BLaER1 (cell line): ENCODE data around the gene PDCD10.

Experiments
- H3K27ac ChIP-seq: shearing (Covaris generic); formaldehyde crosslinking; 2 replicates; pipeline ENCODE4 v1.8.1; 2022
- H3K27me3 ChIP-seq: shearing (Covaris generic); formaldehyde crosslinking; 2 replicates; pipeline ENCODE4 v1.8.1; 2022
- H3K36me3 ChIP-seq: shearing (Covaris generic); formaldehyde crosslinking; 2 replicates; pipeline ENCODE4 v1.8.1; 2022
- H3K4me1 ChIP-seq: shearing (Covaris generic); formaldehyde crosslinking; 2 replicates; pipeline ENCODE4 v1.8.1; 2022
- H3K4me2 ChIP-seq: shearing (Covaris generic); formaldehyde crosslinking; 2 replicates; pipeline ENCODE4 v1.8.1; 2022
- H3K4me3 ChIP-seq: shearing (Covaris generic); formaldehyde crosslinking; 2 replicates; pipeline ENCODE4 v1.8.1; 2022
- H3K9ac ChIP-seq: shearing (Covaris generic); formaldehyde crosslinking; 2 replicates; pipeline ENCODE4 v1.8.1; 2022
- H3K9me3 ChIP-seq: shearing (Covaris generic); formaldehyde crosslinking; 2 replicates; pipeline ENCODE4 v1.8.1; 2022
- H4K20me1 ChIP-seq: shearing (Covaris generic); formaldehyde crosslinking; 2 replicates; pipeline ENCODE4 v1.8.1; 2022
- Cebpa-rat ChIP-seq: shearing (Covaris generic); IDR thresholded peaks from 2 replicates; pipeline ENCODE4 v1.8.1; 2022

The PDCD10 gene

GRCh38 chr3:167718582-167718981, 16.1 kb downstream of the PDCD10 start:
- Histone ChIP-seq H3K9ac (no peak overlapping the region), H3K4me2 (no peak overlapping the region), H3K27ac (no peak overlapping the region), H3K27me3 (no peaks in the 10 kb centered on the region), H4K20me1 (peaks cover 67% of the 10 kb centered on the region), H3K9me3 (peaks cover 5% of the 10 kb centered on the region; the same call in 1 of the 2 replicates), H3K4me1 (no peaks in the 10 kb centered on the region), H3K4me3 (no peak overlapping the region), H3K36me3 (peaks cover 74% of the 10 kb centered on the region)
- no peak for TF ChIP-seq Cebpa-rat

DNA sequence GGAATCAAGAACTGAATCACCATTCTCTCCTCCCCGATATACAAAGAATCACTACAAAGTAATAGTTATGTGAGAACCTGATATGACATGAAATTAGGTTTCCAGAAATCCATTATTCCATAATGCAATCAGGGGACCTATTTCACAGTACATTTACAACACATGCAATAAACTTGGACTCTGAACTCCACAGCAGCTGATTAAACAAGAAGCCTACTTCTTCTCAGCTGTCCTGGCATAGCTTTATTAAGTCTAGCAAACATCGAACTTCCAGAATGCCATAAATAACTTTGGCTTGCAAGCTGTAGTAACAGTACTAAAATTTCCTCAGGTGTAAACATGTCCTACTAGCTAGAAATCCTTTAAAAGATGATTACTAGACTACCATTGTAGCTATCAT, 17.8 kb downstream of the PDCD10 start:
- no peak for TF ChIP-seq Cebpa-rat
- no peak overlapping the region for H3K27ac ChIP-seq
- H3K36me3 ChIP-seq, result peaks cover 68% of the 10 kb centered on the region
- no peaks in the 10 kb centered on the region for H3K4me1 ChIP-seq
- H4K20me1 ChIP-seq, result peaks cover 62% of the 10 kb centered on the region
- H3K9me3 ChIP-seq, result peaks cover 5% of the 10 kb centered on the region; the same call in 1 of the 2 replicates
- no peak overlapping the region for H3K4me2 ChIP-seq
- H3K4me3 ChIP-seq, result no peak overlapping the region
- no peaks in the 10 kb centered on the region for H3K27me3 ChIP-seq
- H3K9ac ChIP-seq, result no peak overlapping the region

- Histone ChIP-seq H3K27ac (no peak overlapping the region), H3K4me1 (no peaks in the 10 kb centered on the region), H3K9ac (no peak overlapping the region), H3K4me3 (no peak overlapping the region), H3K27me3 (no peaks in the 10 kb centered on the region), H3K4me2 (no peak overlapping the region), H3K36me3 (peaks cover 75% of the 10 kb centered on the region), H4K20me1 (peaks cover 56% of the 10 kb centered on the region), H3K9me3 (no peaks in the 10 kb centered on the region; the same call in 1 of the 2 replicates)
- TF ChIP-seq Cebpa-rat, result no peak
Observed at GRCh38 chr3:167714871-167715270, 19.8 kb downstream of the PDCD10 start.

DNA sequence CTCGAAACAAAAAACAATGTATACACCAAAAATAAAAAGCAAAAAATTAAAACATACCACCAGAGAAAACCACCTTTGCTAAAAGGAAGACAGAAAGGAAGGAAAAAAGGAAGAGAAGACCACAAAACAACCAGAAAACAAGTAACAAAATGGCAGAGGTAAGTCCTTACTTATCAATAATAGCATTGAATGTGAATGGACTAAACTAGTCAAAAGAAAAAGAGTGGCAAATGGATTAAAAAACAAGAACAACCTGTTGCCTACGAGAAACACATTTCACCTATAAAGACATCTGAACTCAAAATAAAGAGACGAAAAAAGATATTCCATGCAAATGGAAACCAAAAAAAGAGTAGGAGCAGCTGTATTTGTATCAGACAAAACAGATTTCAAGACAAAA, 22.2 kb downstream of the PDCD10 start:
- Histone ChIP-seq H3K4me3 (no peak overlapping the region), H3K27ac (no peak overlapping the region), H4K20me1 (peaks cover 64% of the 10 kb centered on the region), H3K36me3 (peaks cover 75% of the 10 kb centered on the region), H3K27me3 (no peaks in the 10 kb centered on the region), H3K4me2 (no peak overlapping the region), H3K9me3 (no peaks in the 10 kb centered on the region; the same call in 1 of the 2 replicates), H3K4me1 (no peaks in the 10 kb centered on the region), H3K9ac (no peak overlapping the region)
- no peak for TF ChIP-seq Cebpa-rat

DNA sequence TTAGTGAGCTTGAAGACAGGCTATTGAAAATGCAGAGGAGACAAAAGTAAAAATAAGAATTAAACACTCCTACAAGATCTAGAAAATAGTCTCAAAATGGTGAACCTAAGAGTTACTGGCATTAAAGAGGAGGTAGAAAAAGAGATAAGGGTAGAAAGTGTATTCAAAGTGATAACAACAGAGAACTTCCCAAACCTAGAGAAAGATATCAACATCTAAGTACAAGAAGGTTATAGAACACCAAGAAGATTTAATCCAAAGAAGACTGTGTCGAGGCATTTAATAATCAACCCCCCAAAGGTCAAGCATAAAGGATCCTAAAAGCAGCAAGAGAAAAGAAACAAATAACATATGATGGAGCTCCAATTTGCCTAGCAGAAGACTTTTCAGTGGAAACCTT, 23.3 kb downstream of the PDCD10 start:
- peaks cover 73% of the 10 kb centered on the region for H4K20me1 ChIP-seq
- peaks cover 80% of the 10 kb centered on the region for H3K36me3 ChIP-seq
- H3K4me2 ChIP-seq, result no peak overlapping the region
- no peaks in the 10 kb centered on the region; the same call in 1 of the 2 replicates for H3K9me3 ChIP-seq
- no peak overlapping the region for H3K27ac ChIP-seq
- no peaks in the 10 kb centered on the region for H3K27me3 ChIP-seq
- H3K4me3 ChIP-seq, result no peak overlapping the region
- no peak for TF ChIP-seq Cebpa-rat
- H3K4me1 ChIP-seq, result no peaks in the 10 kb centered on the region
- H3K9ac ChIP-seq, result no peak overlapping the region

- H4K20me1 ChIP-seq, result peaks cover 74% of the 10 kb centered on the region
- no peak overlapping the region for H3K9ac ChIP-seq
- no peak overlapping the region for H3K4me2 ChIP-seq
- H3K27me3 ChIP-seq, result no peaks in the 10 kb centered on the region
- no peaks in the 10 kb centered on the region for H3K4me1 ChIP-seq
- H3K36me3 ChIP-seq, result peaks cover 79% of the 10 kb centered on the region
- H3K4me3 ChIP-seq, result no peak overlapping the region
- H3K27ac ChIP-seq, result no peak overlapping the region
- no peak for TF ChIP-seq Cebpa-rat
- no peaks in the 10 kb centered on the region for H3K9me3 ChIP-seq
Observed at GRCh38 chr3:167710552-167710951, 24.1 kb downstream of the PDCD10 start.

- Histone ChIP-seq H4K20me1 (peaks cover 65% of the 10 kb centered on the region), H3K27ac (no peak overlapping the region), H3K4me3 (no peak overlapping the region), H3K36me3 (peaks cover 72% of the 10 kb centered on the region), H3K9ac (no peak overlapping the region), H3K4me1 (no peaks in the 10 kb centered on the region), H3K27me3 (no peaks in the 10 kb centered on the region), H3K9me3 (no peaks in the 10 kb centered on the region), H3K4me2 (no peak overlapping the region)
- no peak for TF ChIP-seq Cebpa-rat
Observed at GRCh38 chr3:167709690-167710089, 25.0 kb downstream of the PDCD10 start.

DNA sequence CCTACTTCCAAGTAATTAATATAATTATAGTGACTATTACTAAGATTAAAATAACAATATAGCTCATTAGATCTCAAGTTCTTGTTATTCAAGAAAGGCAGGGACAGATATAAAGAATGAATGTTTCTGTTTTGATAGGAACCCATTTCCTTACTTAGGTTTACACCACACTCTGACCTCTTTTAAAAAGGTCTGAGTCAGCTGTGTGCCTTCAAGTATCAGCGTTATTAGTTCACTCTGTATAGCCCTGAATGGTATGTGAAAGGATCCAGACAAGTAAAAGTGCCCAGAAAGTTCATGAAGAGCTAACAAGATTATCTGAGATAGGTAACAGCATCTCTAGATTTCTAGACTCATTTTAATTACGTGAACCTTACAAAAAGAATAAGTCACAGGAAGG, 28.9 kb downstream of the PDCD10 start:
- no peak overlapping the region for H3K4me2 ChIP-seq
- peaks cover 39% of the 10 kb centered on the region; the same call in 1 of the 2 replicates for H4K20me1 ChIP-seq
- no peak overlapping the region for H3K27ac ChIP-seq
- no peak for TF ChIP-seq Cebpa-rat
- H3K4me3 ChIP-seq, result no peak overlapping the region
- H3K4me1 ChIP-seq, result no peaks in the 10 kb centered on the region
- H3K9ac ChIP-seq, result no peak overlapping the region
- H3K36me3 ChIP-seq, result peaks cover 78% of the 10 kb centered on the region
- H3K27me3 ChIP-seq, result no peaks in the 10 kb centered on the region
- H3K9me3 ChIP-seq, result no peaks in the 10 kb centered on the region

- H3K27ac ChIP-seq, result no peak overlapping the region
- H3K36me3 ChIP-seq, result peaks cover 60% of the 10 kb centered on the region
- H4K20me1 ChIP-seq, result peaks cover 27% of the 10 kb centered on the region
Observed at GRCh38 chr3:167700926-167701325, 33.8 kb downstream of the PDCD10 start.

GRCh38 chr3:167700046-167700445, 34.6 kb downstream of the PDCD10 start:
- Histone ChIP-seq H4K20me1 (peaks cover 24% of the 10 kb centered on the region; the same call in 1 of the 2 replicates), H3K9ac (no peak overlapping the region), H3K9me3 (no peaks in the 10 kb centered on the region), H3K36me3 (peaks cover 66% of the 10 kb centered on the region), H3K4me1 (no peaks in the 10 kb centered on the region), H3K27me3 (no peaks in the 10 kb centered on the region), H3K4me3 (no peak overlapping the region), H3K4me2 (no peak overlapping the region), H3K27ac (no peak overlapping the region)
- TF ChIP-seq Cebpa-rat, result no peak

More at GRCh38 chr3:167700926-167701325, 33.8 kb downstream of the PDCD10 start:
- no peaks in the 10 kb centered on the region for H3K4me1 ChIP-seq
- no peak overlapping the region for H3K4me2 ChIP-seq
- no peaks in the 10 kb centered on the region for H3K9me3 ChIP-seq
- no peak overlapping the region for H3K9ac ChIP-seq
- H3K27me3 ChIP-seq, result no peaks in the 10 kb centered on the region
- no peak overlapping the region for H3K4me3 ChIP-seq
- no peak for TF ChIP-seq Cebpa-rat

DNA sequence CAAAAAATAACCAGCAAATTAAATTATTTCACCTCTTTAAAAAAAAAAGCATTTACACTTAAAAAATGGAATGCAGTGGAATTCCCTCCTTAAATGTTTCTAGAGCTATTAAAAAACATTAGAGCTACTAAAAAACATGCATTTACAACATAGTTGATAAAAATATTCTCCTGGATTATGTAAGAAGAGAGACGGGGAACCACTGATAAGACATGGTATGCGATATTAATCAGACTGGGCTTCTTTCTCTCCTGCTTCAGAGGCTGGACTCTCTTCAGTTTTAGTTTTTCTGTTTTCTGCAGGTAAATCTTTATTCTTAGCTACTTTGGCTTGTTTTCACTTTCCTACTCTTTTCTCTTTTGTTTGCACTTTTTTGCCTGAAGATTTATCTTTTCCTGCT, 40.6 kb downstream of the PDCD10 start:
- H4K20me1 ChIP-seq, result peaks cover 27% of the 10 kb centered on the region
- no peak overlapping the region for H3K4me3 ChIP-seq
- H3K27me3 ChIP-seq, result no peaks in the 10 kb centered on the region
- H3K9me3 ChIP-seq, result no peaks in the 10 kb centered on the region
- no peak overlapping the region for H3K27ac ChIP-seq
- no peak overlapping the region for H3K9ac ChIP-seq
- H3K4me2 ChIP-seq, result no peak overlapping the region
- peaks cover 41% of the 10 kb centered on the region for H3K4me1 ChIP-seq
- peaks cover 52% of the 10 kb centered on the region for H3K36me3 ChIP-seq
- no peak for TF ChIP-seq Cebpa-rat
